Stimulated activated CD8-positive, alpha-beta memory T cell treated with anti-CD3 and anti-CD28 coated beads, Interleukin-15, amount 100 ng/mL, for 4 hours (primary cell): ENCODE data around the gene COX4I2.
"Not testable (repeated sequence)": the region's sequence is repeated elsewhere in the genome, so short reads cannot be mapped to it uniquely, and the experiment has no call there.

Experiments used
- DNase-seq, 2 donors: peaks; one replicate each; pipeline ENCODE4 v3.0.0-alpha.2; 2020; ENCODE audit warnings: low read depth in 2 of 2

Gene COX4I2

GRCh38 chr20:31607640-31608250, 30.0 kb upstream of the COX4I2 start:
- no peak for DNase-seq

GRCh38 chr20:31608251-31608945, 29.3 kb upstream of the COX4I2 start:
- DNase-seq = no peak

DNA sequence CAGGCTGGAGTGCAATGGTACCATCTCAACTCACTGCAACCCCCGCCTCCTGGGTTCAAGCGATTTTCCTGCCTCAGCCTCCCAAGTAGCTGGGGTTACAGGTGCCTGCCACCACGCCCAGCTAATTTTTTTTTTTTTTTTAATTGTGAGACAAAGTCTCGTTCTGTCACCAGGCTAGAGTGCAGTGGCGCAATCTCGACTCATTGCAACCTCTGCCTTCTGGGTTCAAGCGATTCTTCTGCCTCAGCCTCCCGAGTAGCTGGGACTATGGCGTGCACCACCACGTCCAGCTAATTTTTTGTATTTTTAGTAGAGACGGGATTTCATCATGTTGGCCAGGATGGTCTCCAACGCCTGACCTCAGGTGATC, 25.5 kb upstream of the COX4I2 start:
- DNase-seq = not testable (repeated sequence)

- DNase-seq = no peak
These were observed 22.3 kb upstream of the COX4I2 start for GRCh38 chr20:31615416-31615815.

GRCh38 chr20:31617432-31618104, 20.1 kb upstream of the COX4I2 start:
- no peak for DNase-seq

GRCh38 chr20:31620246-31620645, 17.5 kb upstream of the COX4I2 start:
- DNase-seq = no peak

DNA sequence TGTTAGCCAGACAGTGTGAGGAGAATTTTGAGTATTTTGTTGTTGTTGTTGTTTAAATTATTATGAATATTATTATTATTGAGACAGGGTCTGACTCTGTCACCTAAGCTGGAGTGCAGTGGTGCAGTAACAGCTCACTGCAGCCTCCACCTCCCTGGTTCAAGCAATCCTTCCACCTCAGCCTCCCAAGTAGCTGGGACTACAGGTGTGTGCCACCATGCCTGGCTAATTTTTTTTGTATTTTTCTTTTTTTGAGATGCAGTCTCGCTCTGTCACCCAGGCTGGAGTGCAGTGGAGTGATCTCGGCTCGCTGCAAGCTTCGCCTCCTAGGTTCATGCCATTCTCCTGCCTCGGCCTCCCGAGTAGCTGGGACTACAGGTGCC, 14.6 kb upstream of the COX4I2 start:
- DNase-seq = not testable (repeated sequence)

DNA sequence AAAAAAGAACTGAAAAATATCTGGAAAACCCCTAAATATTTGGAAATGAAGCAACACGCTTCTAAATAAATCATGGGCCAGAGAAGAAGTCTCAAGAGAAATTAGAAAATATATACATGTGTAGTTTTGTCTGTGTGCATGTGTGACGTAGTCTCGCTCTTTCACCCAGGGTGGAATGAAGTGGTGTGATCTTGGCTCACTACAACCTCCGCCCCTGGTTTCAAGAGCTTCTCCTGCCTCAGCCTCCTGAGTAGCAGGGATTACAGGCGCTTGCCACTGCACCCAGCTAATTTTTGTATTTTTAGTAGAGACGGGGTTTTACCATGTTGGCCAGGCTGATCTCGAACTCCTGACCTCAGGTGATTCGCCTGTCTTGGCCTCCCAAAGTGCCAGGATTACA, 11.2 kb upstream of the COX4I2 start:
- DNase-seq = not testable (repeated sequence)

DNA sequence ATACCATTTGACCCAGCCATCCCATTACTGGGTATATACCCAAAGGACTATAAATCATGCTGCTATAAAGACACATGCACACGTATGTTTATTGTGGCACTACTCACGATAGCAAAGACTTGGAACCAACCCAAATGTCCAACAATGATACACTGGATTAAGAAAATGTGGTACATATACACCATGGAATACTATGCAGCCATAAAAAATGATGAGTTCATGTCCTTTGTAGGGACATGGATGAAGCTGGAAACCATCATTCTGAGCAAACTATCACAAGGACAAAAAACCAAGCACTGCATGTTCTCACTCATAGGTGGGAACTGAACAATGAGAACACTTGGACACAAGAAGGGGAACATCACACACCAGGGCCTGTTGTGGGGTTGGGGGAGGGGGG, 9.7 kb upstream of the COX4I2 start:
- DNase-seq = not testable (repeated sequence)

- no peak for DNase-seq
These were observed 7.4 kb upstream of the COX4I2 start for GRCh38 chr20:31630187-31630790.

GRCh38 chr20:31632548-31633338, 5.0 kb upstream of the COX4I2 start:
- no peak for DNase-seq

DNA sequence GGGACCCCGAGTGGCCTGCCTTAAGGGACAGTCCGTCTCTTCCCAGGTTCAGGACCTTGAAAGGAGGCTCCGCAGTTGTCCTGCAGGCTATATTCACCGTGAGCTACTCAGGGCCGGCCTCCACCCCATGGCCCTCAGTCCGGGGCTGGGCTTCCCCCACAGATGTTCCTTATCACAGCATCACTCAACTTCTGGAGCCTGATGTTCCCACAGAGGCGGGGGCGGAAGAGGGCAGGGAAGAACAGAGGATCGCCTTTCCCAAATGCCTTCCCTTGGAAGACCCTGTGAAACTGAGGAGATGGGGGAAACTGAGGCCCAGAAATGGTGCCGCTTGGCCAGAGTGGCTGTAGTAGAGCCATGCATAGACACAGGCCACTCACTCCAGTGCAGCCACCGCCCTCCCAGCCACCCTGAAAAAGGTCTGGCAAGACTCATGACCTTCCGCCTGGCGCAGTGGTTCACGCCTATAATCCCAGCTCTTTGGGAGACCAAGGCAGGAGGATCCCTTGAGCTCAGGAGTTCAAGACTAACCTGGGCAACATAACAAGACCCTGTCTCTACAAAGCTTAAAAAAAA, 4.3 kb upstream of the COX4I2 start:
- no peak for DNase-seq

- DNase-seq = no peak
These were observed 605 bp downstream of the COX4I2 start for GRCh38 chr20:31638317-31638716.

DNA sequence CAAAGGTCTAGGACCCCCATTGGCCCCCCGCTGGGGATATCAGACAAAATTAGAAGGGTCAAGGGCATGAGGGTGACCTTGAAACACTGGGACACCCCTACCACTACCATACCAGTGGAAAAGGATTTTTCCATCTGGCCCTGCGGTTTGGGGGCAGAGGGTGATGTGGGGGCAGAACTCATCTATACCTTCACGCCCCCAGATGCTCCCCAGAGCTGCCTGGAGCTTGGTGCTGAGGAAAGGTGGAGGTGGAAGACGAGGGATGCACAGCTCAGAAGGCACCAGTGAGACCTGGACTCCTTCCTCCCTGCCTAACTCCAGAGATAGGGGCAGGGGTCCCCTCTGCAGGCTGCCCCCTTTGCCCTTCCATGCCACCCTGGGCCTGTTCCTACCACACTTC, 1.1 kb downstream of the COX4I2 start:
- DNase-seq = no peak

GRCh38 chr20:31640259-31640658, 2.5 kb downstream of the COX4I2 start:
- no peak for DNase-seq

GRCh38 chr20:31641391-31641790, 3.7 kb downstream of the COX4I2 start:
- no peak for DNase-seq

GRCh38 chr20:31642837-31643236, 5.1 kb downstream of the COX4I2 start:
- DNase-seq = no peak

GRCh38 chr20:31643522-31643921, 5.8 kb downstream of the COX4I2 start:
- no peak for DNase-seq

DNA sequence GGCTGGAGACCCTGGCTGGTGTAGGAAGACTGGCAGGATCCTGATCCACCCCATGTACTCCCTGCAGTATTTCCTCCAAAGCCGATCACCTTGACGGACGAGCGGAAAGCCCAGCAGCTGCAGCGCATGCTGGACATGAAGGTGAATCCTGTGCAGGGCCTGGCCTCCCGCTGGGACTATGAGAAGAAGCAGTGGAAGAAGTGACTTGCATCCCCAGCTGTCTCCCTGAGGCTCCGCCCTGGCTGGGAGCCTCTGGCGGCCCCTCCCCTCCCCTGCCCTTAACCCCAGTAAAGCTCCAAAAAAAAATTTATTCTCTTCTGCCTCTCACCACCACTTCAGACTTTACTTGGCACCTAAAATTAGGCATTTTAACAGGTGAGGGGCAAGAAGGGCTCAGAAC, 7.0 kb downstream of the COX4I2 start:
- no peak for DNase-seq

DNA sequence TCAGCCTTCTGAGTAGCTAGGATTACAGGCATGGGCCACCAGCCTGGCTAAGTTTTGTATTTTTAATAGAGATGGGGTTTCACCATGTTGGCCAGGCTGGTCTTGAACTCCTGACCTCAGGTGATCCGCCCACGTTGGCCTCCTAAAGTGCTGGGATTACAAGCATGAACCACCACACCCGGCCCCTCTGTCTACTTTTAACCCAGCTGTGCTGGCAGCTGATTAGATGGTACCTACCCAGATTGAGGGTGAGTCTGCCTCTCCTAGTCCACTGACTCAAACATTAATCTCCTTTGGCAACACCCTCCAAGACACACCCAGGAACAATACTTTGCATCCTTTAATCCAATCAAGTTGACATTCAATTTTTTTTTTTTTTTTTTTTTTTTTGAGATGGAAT, 10.4 kb downstream of the COX4I2 start:
- not testable (repeated sequence) for DNase-seq

GRCh38 chr20:31652917-31653396, 15.2 kb downstream of the COX4I2 start:
- no peak for DNase-seq
